Frontal cortex (tissue), 4 donors: ENCODE results near the gene SYF2. TPM values are rescaled to one million over a fixed set of nuclear protein-coding genes. Genes with fewer than 3 reads are reported as not detected.
A peak's percentile ranks its signal among the peaks of the same experiment; 100 is the strongest.
"Not testable (repeated sequence)": the region's sequence is repeated elsewhere in the genome, so short reads cannot be mapped to it uniquely, and the experiment has no call there.

Experiments
- DNase-seq, 2 donors: peaks; one replicate each; pipeline ENCODE4 v3.0.0; 2012; ENCODE audit warnings: low spot score in 2 of 2
- FAIRE-seq: peaks from 2 replicates; lab custom pipeline; 2012; peaks lifted over from hg19 to GRCh38; lab: Jason Lieb, UNC
- total RNA-seq: library from RNA; depleted of rRNA; stranded (reverse); fragments of >200 nt; gene quantifications from one replicate; pipeline ENCODE4 v1.2.3, GENCODE V29; 2014
- donor health status: control.
- donor health status: control.
- donor health status: control.

The SYF2 gene
- total RNA-seq, 1 donor from 2014 or later, result 34.2 TPM

- DNase-seq, FAIRE-seq: not testable (repeated sequence)
Observed at GRCh38 chr1:25187904-25188303, 44.4 kb downstream of the SYF2 start.

GRCh38 chr1:25187077-25187476, 45.2 kb downstream of the SYF2 start:
- no peak for FAIRE-seq
- DNase-seq, result no peak

- no peak for FAIRE-seq
- no peak for DNase-seq
Observed at GRCh38 chr1:25186161-25187007, 45.9 kb downstream of the SYF2 start.

- DNase-seq (no peak), FAIRE-seq (no peak)
Observed at GRCh38 chr1:25185409-25186160, 46.7 kb downstream of the SYF2 start.

GRCh38 chr1:25184001-25184762, 48.1 kb downstream of the SYF2 start:
- no peak for FAIRE-seq

GRCh38 chr1:25183126-25183980, 48.9 kb downstream of the SYF2 start:
- FAIRE-seq, result no peak
- DNase-seq, result no peak

More at GRCh38 chr1:25184001-25184762, 48.1 kb downstream of the SYF2 start:
- no peak for DNase-seq

- FAIRE-seq (no peak), DNase-seq (no peak)
Observed at GRCh38 chr1:25182629-25183028, 49.7 kb downstream of the SYF2 start.

- FAIRE-seq, result no peak
Observed at GRCh38 chr1:25180996-25181395, 51.3 kb downstream of the SYF2 start.

GRCh38 chr1:25178917-25179561, 53.3 kb downstream of the SYF2 start:
- no peak for FAIRE-seq
- no peak for DNase-seq

More at GRCh38 chr1:25180996-25181395, 51.3 kb downstream of the SYF2 start:
- DNase-seq, result no peak

GRCh38 chr1:25174730-25175612, 57.3 kb downstream of the SYF2 start:
- DNase-seq, result peak in 1 of 2 donors; percentile 52
- FAIRE-seq, result no peak

GRCh38 chr1:25174363-25174729, 58.0 kb downstream of the SYF2 start:
- FAIRE-seq (no peak), DNase-seq (no peak)

- no peak for FAIRE-seq
- no peak for DNase-seq
Observed at GRCh38 chr1:25173809-25174340, 58.4 kb downstream of the SYF2 start.

Other genes starting within 250 kb of the SYF2 start
- 48.5 TPM for gene RSRP1, start 15.0 kb upstream of the SYF2 start, total RNA-seq
- gene RHD, start 40.0 kb upstream of the SYF2 start, total RNA-seq, result 0.41 TPM
- 186 TPM for gene TMEM50A, start 105.8 kb upstream of the SYF2 start, total RNA-seq
- under 0.01 TPM for gene RHCE, start 188.3 kb upstream of the SYF2 start, total RNA-seq
- gene MACO1, start 198.4 kb upstream of the SYF2 start, total RNA-seq, result 103 TPM